ENCODE measurements around the gene KCNMA1. TPM values are rescaled to one million over a fixed set of nuclear protein-coding genes. Genes with fewer than 3 reads are reported as not detected.

The KCNMA1 gene
- total RNA-seq, 1 donor from 2014 or later: 95.5 TPM

- Mint-ChIP-seq H3K27me3 (ENCODE audit: unreplicated experiment) (no peaks in the 10 kb centered on the region), H3K27ac (ENCODE audit: unreplicated experiment) (no peak overlapping the region), H3K4me3 (ENCODE audit: unreplicated experiment) (no peak overlapping the region), H3K4me1 (ENCODE audit: unreplicated experiment) (peaks cover 22% of the 10 kb centered on the region), H3K9me3 (ENCODE audit: unreplicated experiment) (no peaks in the 10 kb centered on the region), H3K36me3 (ENCODE audit: unreplicated experiment) (no peaks in the 10 kb centered on the region)
- DNase-seq (ENCODE audit: extremely low spot score, unreplicated experiment): no peak
- no peak for TF ChIP-seq CTCF (IDR thresholded peaks at IDR 0.05)
These were observed 162.1 kb downstream of the KCNMA1 start for GRCh38 chr10:77475522-77475921.

- Mint-ChIP-seq H3K36me3 (ENCODE audit: unreplicated experiment) (no peaks in the 10 kb centered on the region), H3K9me3 (ENCODE audit: unreplicated experiment) (no peaks in the 10 kb centered on the region), H3K27me3 (ENCODE audit: unreplicated experiment) (no peaks in the 10 kb centered on the region), H3K27ac (ENCODE audit: unreplicated experiment) (no peak overlapping the region), H3K4me3 (ENCODE audit: unreplicated experiment) (no peak overlapping the region), H3K4me1 (ENCODE audit: unreplicated experiment) (peaks cover 19% of the 10 kb centered on the region)
- no peak for TF ChIP-seq CTCF (IDR thresholded peaks at IDR 0.05)
- DNase-seq (ENCODE audit: extremely low spot score, unreplicated experiment): no peak
These were observed 162.7 kb downstream of the KCNMA1 start for GRCh38 chr10:77474939-77475338.

GRCh38 chr10:77474386-77474785 is 163.2 kb downstream of the KCNMA1 start:
- Mint-ChIP-seq H3K27me3 (ENCODE audit: unreplicated experiment) (no peaks in the 10 kb centered on the region), H3K4me3 (ENCODE audit: unreplicated experiment) (no peak overlapping the region)

GRCh38 chr10:77472146-77472545 is 165.5 kb downstream of the KCNMA1 start:
- TF ChIP-seq CTCF (IDR thresholded peaks at IDR 0.05): no peak
- H3K36me3 Mint-ChIP-seq (ENCODE audit: unreplicated experiment): no peaks in the 10 kb centered on the region
- peaks cover 2% of the 10 kb centered on the region for H3K4me1 Mint-ChIP-seq (ENCODE audit: unreplicated experiment)
- no peak for DNase-seq (ENCODE audit: extremely low spot score, unreplicated experiment)
- no peaks in the 10 kb centered on the region for H3K9me3 Mint-ChIP-seq (ENCODE audit: unreplicated experiment)
- H3K27me3 Mint-ChIP-seq (ENCODE audit: unreplicated experiment): no peaks in the 10 kb centered on the region
- H3K4me3 Mint-ChIP-seq (ENCODE audit: unreplicated experiment): no peak overlapping the region
- no peak overlapping the region for H3K27ac Mint-ChIP-seq (ENCODE audit: unreplicated experiment)

More at GRCh38 chr10:77474386-77474785, 163.2 kb downstream of the KCNMA1 start:
- DNase-seq (ENCODE audit: extremely low spot score, unreplicated experiment): no peak
- H3K27ac Mint-ChIP-seq (ENCODE audit: unreplicated experiment): no peak overlapping the region
- H3K9me3 Mint-ChIP-seq (ENCODE audit: unreplicated experiment): no peaks in the 10 kb centered on the region
- no peak for TF ChIP-seq CTCF (IDR thresholded peaks at IDR 0.05)
- peaks cover 16% of the 10 kb centered on the region for H3K4me1 Mint-ChIP-seq (ENCODE audit: unreplicated experiment)
- H3K36me3 Mint-ChIP-seq (ENCODE audit: unreplicated experiment): no peaks in the 10 kb centered on the region

GRCh38 chr10:77471069-77471536 is 166.5 kb downstream of the KCNMA1 start:
- H3K4me1 Mint-ChIP-seq (ENCODE audit: unreplicated experiment): peaks cover 2% of the 10 kb centered on the region
- H3K27ac Mint-ChIP-seq (ENCODE audit: unreplicated experiment): no peak overlapping the region
- no peaks in the 10 kb centered on the region for H3K9me3 Mint-ChIP-seq (ENCODE audit: unreplicated experiment)
- no peak for TF ChIP-seq CTCF (IDR thresholded peaks at IDR 0.05)
- no peaks in the 10 kb centered on the region for H3K27me3 Mint-ChIP-seq (ENCODE audit: unreplicated experiment)
- H3K36me3 Mint-ChIP-seq (ENCODE audit: unreplicated experiment): no peaks in the 10 kb centered on the region
- no peak overlapping the region for H3K4me3 Mint-ChIP-seq (ENCODE audit: unreplicated experiment)
- DNase-seq (ENCODE audit: extremely low spot score, unreplicated experiment): no peak

All from osteocyte (in vitro differentiated cells).